Epidermal melanocyte (primary cell): ENCODE results near the gene NKX2-2.
"Not testable (repeated sequence)": the region's sequence is repeated elsewhere in the genome, so short reads cannot be mapped to it uniquely, and the experiment has no call there.

ENCODE experiments used
- DNase-seq: peaks from one replicate; pipeline ENCODE4 v3.0.0; 2011; ENCODE audit warnings: low spot score; ENCODE audit not compliant: insufficient read length

The NKX2-2 gene

GRCh38 chr20:21509597-21510371 is 4.1 kb downstream of the NKX2-2 start:
- no peak for DNase-seq

GRCh38 chr20:21509079-21509596 is 4.7 kb downstream of the NKX2-2 start:
- DNase-seq = no peak

GRCh38 chr20:21508230-21509078 is 5.4 kb downstream of the NKX2-2 start:
- DNase-seq = no peak

GRCh38 chr20:21507400-21508229 is 6.2 kb downstream of the NKX2-2 start:
- no peak for DNase-seq

GRCh38 chr20:21505810-21506530 is 7.9 kb downstream of the NKX2-2 start:
- DNase-seq = no peak

- no peak for DNase-seq
Measured at GRCh38 chr20:21505161-21505809, 8.6 kb downstream of the NKX2-2 start.

GRCh38 chr20:21504323-21504722 is 9.5 kb downstream of the NKX2-2 start:
- DNase-seq = no peak

GRCh38 chr20:21503345-21503744 is 10.5 kb downstream of the NKX2-2 start:
- DNase-seq = no peak

GRCh38 chr20:21501184-21501583 is 12.7 kb downstream of the NKX2-2 start:
- no peak for DNase-seq

GRCh38 chr20:21500599-21500998 is 13.3 kb downstream of the NKX2-2 start:
- no peak for DNase-seq

GRCh38 chr20:21499641-21500040 is 14.2 kb downstream of the NKX2-2 start:
- DNase-seq = no peak

GRCh38 chr20:21498635-21499034 is 15.2 kb downstream of the NKX2-2 start:
- DNase-seq = no peak

- DNase-seq = no peak
Measured at GRCh38 chr20:21498195-21498594, 15.7 kb downstream of the NKX2-2 start.

- no peak for DNase-seq
Measured at GRCh38 chr20:21496452-21496851, 17.4 kb downstream of the NKX2-2 start.

- no peak for DNase-seq
Measured at GRCh38 chr20:21493049-21493448, 20.8 kb downstream of the NKX2-2 start.

GRCh38 chr20:21490105-21490504 is 23.8 kb downstream of the NKX2-2 start:
- DNase-seq = no peak

GRCh38 chr20:21480144-21480543 is 33.7 kb downstream of the NKX2-2 start:
- not testable (repeated sequence) for DNase-seq

GRCh38 chr20:21465799-21466198 is 48.1 kb downstream of the NKX2-2 start:
- DNase-seq = no peak

GRCh38 chr20:21464916-21465315 is 48.9 kb downstream of the NKX2-2 start:
- DNase-seq = no peak
